Activated CD4-positive, alpha-beta memory T cell treated with anti-CD3 and anti-CD28 coated beads, Interleukin-2, amount 10 ng/mL, durations not matched to agents 7 days and 5 days (primary cell): Measurements from ENCODE around the gene P2RY6. TPM values are rescaled to one million over a fixed set of nuclear protein-coding genes. Genes with fewer than 3 reads are reported as not detected.

Source experiments
- CTCF ChIA-PET: fragments of 350-600 bp; sonication (Branson Sonifier 250); formaldehyde crosslinking; loops from one replicate; lab custom pipeline; 2021; ENCODE audit warnings: antibody characterized with exemption, inconsistent platforms; lab: Charles Lee
- POLR2A ChIA-PET: fragments of 350-600 bp; sonication (Branson Sonifier 250); formaldehyde crosslinking; loops from one replicate; lab custom pipeline; 2021; ENCODE audit warnings: antibody characterized with exemption; lab: Charles Lee
- DNase-seq: peaks from one replicate; pipeline ENCODE4 v3.0.0-alpha.2; 2020
- H3K27ac Mint-ChIP-seq: one replicate; pipeline ENCODE4 v1.8.0; 2021; ENCODE audit warnings: mild to moderate bottlenecking, mixed read lengths
- H3K27me3 Mint-ChIP-seq: one replicate; pipeline ENCODE4 v1.8.0; 2021; ENCODE audit warnings: mixed read lengths
- H3K36me3 Mint-ChIP-seq: one replicate; pipeline ENCODE4 v1.8.0; 2021; ENCODE audit warnings: low read depth, mixed read lengths
- H3K4me1 Mint-ChIP-seq: one replicate; pipeline ENCODE4 v1.8.0; 2021; ENCODE audit warnings: mixed read lengths
- H3K4me3 Mint-ChIP-seq: one replicate; pipeline ENCODE4 v1.8.0; 2021; ENCODE audit warnings: mild to moderate bottlenecking, mixed read lengths
- H3K9me3 Mint-ChIP-seq: one replicate; pipeline ENCODE4 v1.8.0; 2021; ENCODE audit warnings: mixed read lengths
- total RNA-seq, 2 experiments: library from RNA; stranded (reverse); gene quantifications; one replicate each; pipeline ENCODE4 v1.2.3, GENCODE V29; 2021

The P2RY6 gene
- total RNA-seq, 2 experiments from 2014 or later = not detected

DNA sequence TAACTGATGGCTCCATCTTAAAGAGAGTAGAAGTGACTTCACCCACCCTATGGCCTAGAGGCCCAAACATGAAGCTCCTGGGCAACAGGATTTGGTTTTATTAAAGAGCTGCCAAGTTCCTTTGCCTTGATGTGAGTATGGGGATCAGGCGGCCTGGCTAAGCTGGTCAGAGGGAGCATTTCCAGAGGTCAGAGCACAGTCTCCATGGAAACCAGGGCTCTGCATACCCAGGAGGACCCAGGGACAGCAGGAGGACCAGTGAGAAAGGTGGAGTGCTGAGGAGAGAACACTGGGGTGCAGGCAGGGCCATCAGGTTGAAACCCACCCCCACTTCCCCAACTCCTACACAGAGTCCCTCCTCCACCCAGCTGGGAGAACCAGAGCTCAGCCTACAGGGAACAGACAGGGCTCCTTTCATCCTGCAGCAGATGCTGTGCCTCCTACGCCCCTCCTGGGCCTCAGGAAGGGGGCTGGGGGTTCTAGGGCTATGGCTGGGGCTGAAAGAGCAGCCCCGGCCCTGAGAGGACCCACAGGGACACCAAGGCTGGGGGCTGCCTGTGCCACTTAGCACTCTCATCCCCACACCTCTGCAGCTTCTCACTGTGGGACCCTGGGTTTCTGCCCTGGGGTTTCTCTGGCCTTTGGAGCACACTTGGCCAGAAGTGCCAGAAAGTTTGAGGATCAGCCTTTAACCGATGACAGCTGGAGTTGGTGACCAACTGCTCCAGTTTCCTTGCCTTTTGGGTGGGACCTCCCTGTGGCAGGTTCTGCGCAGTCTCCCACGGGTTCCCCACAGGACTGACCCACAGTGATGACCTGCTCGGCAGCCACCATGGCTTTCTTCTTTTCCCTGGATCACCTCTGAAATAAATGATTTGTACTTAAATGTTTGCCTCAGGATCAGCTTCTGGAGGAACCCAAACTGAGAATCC is 13.8 kb upstream of the P2RY6 start:
- ChIA-PET POLR2A (no interaction called here), CTCF (interaction anchor here (1.6 kb wide), 1 partner anchor 16 kb away, joined by 6 read pairs; no protein-coding TSS in a partner anchor)
- Mint-ChIP-seq H3K36me3 (no peaks in the 10 kb centered on the region), H3K9me3 (no peaks in the 10 kb centered on the region), H3K4me1 (no peaks in the 10 kb centered on the region), H3K4me3 (no peak overlapping the region), H3K27ac (no peak overlapping the region), H3K27me3 (peaks cover 18% of the 10 kb centered on the region)
- no peak for DNase-seq

- Mint-ChIP-seq H3K36me3 (no peaks in the 10 kb centered on the region), H3K9me3 (no peaks in the 10 kb centered on the region), H3K27ac (no peak overlapping the region), H3K4me3 (no peak overlapping the region), H3K27me3 (peaks cover 23% of the 10 kb centered on the region), H3K4me1 (no peaks in the 10 kb centered on the region)
- DNase-seq = no peak
- CTCF ChIA-PET = no interaction called here
- POLR2A ChIA-PET = no interaction called here
These were observed 12.6 kb upstream of the P2RY6 start for GRCh38 chr11:73259406-73260126.

- no peaks in the 10 kb centered on the region for H3K4me1 Mint-ChIP-seq
- no peak overlapping the region for H3K27ac Mint-ChIP-seq
These were observed 12.0 kb upstream of the P2RY6 start for GRCh38 chr11:73260127-73260457.

DNA sequence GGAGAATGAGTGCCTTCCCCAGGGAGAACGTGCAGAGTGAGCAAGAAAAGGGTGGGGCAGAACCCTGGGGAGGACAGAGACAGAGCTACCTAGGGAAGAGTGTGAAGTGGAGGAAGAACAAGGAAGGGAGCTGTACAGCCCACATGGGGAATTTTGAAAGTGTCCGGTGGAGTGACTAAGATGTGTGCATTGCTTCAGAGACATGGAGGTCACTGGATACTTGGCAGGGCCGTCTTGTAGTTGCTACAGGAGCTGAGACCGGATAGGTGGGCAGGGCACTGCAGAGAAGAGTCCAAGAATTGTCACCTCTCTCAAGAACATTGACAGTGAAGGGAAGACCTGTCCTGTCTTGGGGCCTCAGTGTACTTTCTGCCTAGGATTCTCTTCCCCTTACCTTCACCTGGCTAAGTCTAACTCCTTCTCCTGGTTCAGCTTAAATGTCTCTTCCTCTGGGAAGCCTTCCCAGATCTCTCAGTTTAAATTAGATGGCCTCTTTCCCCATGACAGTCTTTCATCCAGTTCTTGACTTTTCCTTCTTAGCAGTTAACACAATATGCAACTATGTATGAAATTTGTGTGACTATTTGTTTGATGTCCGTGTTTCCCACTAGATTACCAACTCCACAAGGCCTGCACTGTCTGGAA is 9.2 kb upstream of the P2RY6 start:
- Mint-ChIP-seq H3K27ac (no peak overlapping the region), H3K4me3 (no peak overlapping the region), H3K9me3 (no peaks in the 10 kb centered on the region), H3K4me1 (no peaks in the 10 kb centered on the region), H3K27me3 (peaks cover 40% of the 10 kb centered on the region), H3K36me3 (no peaks in the 10 kb centered on the region)
- CTCF ChIA-PET = interaction anchor here (0.8 to 1.2 kb wide), 4 partner anchors 11 to 27 kb away, joined by 3 to 4 read pairs (median 3); no protein-coding TSS in a partner anchor
- POLR2A ChIA-PET = no interaction called here
- DNase-seq = no peak

More at GRCh38 chr11:73260127-73260457, 12.0 kb upstream of the P2RY6 start:
- POLR2A ChIA-PET = no interaction called here
- Mint-ChIP-seq H3K9me3 (no peaks in the 10 kb centered on the region), H3K36me3 (no peaks in the 10 kb centered on the region), H3K27me3 (peaks cover 28% of the 10 kb centered on the region), H3K4me3 (no peak overlapping the region)
- CTCF ChIA-PET = no interaction called here
- DNase-seq = no peak

- peaks cover 40% of the 10 kb centered on the region for H3K27me3 Mint-ChIP-seq
- no peak overlapping the region for H3K27ac Mint-ChIP-seq
- H3K4me3 Mint-ChIP-seq = no peak overlapping the region
- ChIA-PET POLR2A (no interaction called here), CTCF (interaction anchor here (0.8 kb wide), 1 partner anchor 27 kb away, joined by 3 read pairs; no protein-coding TSS in a partner anchor)
- H3K4me1 Mint-ChIP-seq = no peaks in the 10 kb centered on the region
- no peaks in the 10 kb centered on the region for H3K9me3 Mint-ChIP-seq
- H3K36me3 Mint-ChIP-seq = no peaks in the 10 kb centered on the region
- no peak for DNase-seq
These were observed 8.5 kb upstream of the P2RY6 start for GRCh38 chr11:73263640-73264039.

GRCh38 chr11:73265278-73265810 is 6.8 kb upstream of the P2RY6 start:
- no peak overlapping the region for H3K27ac Mint-ChIP-seq
- H3K36me3 Mint-ChIP-seq = no peaks in the 10 kb centered on the region
- no peaks in the 10 kb centered on the region for H3K4me1 Mint-ChIP-seq
- CTCF ChIA-PET = no interaction called here
- no peak overlapping the region for H3K4me3 Mint-ChIP-seq
- no peaks in the 10 kb centered on the region for H3K9me3 Mint-ChIP-seq
- peaks cover 38% of the 10 kb centered on the region for H3K27me3 Mint-ChIP-seq
- POLR2A ChIA-PET = no interaction called here
- no peak for DNase-seq

DNA sequence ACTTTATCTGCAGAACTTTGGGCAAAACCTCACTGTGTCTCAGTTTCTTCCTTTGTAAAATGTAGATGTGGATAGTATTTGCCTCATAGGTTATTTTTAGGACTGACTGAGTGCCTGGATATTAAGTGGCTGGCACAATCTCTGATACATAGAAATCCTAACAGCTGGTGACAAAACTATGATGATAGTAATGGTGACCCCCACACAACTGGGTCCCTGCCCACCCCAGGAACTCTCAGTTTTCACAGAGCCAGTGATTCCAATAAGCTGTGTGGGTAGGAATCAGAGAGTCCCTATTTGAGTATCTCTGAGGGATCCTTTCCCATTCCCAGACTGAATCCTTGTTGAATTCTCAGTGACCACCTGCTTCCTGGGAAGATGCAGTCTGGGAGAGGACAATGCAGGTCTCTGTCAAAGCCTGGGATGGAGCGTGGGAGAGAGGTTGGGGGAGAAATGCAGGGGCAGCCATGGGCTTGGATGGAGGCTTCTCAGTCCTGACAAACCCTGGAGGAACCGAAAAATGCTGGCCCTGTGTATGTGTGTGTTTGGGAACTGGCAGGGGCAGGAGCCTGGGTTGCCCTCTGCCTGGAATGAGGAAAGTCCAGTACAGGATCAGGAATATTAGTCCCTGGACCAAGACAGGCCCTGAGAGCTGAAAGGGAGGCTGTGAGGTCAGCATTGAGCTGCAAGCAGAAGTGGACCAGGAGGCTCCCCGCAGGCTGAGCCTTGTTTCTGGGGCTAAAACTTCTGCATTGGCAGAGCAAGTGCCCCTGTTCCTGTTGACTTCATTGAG is 6.1 kb upstream of the P2RY6 start:
- CTCF ChIA-PET = no interaction called here
- H3K9me3 Mint-ChIP-seq = no peaks in the 10 kb centered on the region
- H3K4me3 Mint-ChIP-seq = no peak overlapping the region
- peaks cover 38% of the 10 kb centered on the region for H3K27me3 Mint-ChIP-seq
- H3K36me3 Mint-ChIP-seq = no peaks in the 10 kb centered on the region
- no peak overlapping the region for H3K27ac Mint-ChIP-seq
- POLR2A ChIA-PET = no interaction called here
- no peaks in the 10 kb centered on the region for H3K4me1 Mint-ChIP-seq
- no peak for DNase-seq

DNA sequence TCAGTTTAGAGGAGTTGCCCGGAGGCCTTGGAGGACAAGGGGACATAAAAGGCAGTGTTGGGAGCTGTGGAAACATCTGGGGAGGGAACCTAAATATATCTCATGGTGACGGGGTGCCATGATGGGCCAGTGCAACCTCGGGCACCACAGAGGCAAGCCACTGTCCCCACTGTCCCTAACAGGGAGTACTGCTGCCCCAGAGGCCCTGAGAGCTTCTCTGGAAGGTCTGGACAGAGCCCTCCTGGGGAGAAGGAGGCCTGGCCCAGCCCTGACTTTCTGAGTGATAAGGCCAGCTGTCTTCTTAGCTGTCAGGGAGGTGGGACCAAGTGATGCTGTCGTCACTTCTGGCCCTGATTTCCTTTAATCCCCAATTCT is 5.5 kb upstream of the P2RY6 start:
- H3K27ac Mint-ChIP-seq = no peak overlapping the region
- ChIA-PET CTCF (no interaction called here), POLR2A (no interaction called here)
- no peak overlapping the region for H3K4me3 Mint-ChIP-seq
- no peaks in the 10 kb centered on the region for H3K4me1 Mint-ChIP-seq
- no peak for DNase-seq
- peaks cover 38% of the 10 kb centered on the region for H3K27me3 Mint-ChIP-seq
- no peaks in the 10 kb centered on the region for H3K36me3 Mint-ChIP-seq
- H3K9me3 Mint-ChIP-seq = no peaks in the 10 kb centered on the region

GRCh38 chr11:73267122-73267846 is 4.9 kb upstream of the P2RY6 start:
- peaks cover 33% of the 10 kb centered on the region for H3K27me3 Mint-ChIP-seq
- H3K27ac Mint-ChIP-seq = no peak overlapping the region
- no peaks in the 10 kb centered on the region for H3K4me1 Mint-ChIP-seq
- no peaks in the 10 kb centered on the region for H3K36me3 Mint-ChIP-seq
- peak; percentile 9 for DNase-seq
- ChIA-PET CTCF (interaction anchor here (1.8 kb wide), 1 partner anchor 69 kb away, joined by 7 read pairs; no protein-coding TSS in a partner anchor), POLR2A (interaction anchor here (0.5 kb wide), 1 partner anchor 548 kb away, joined by 3 read pairs; no protein-coding TSS in a partner anchor)
- no peaks in the 10 kb centered on the region for H3K9me3 Mint-ChIP-seq
- H3K4me3 Mint-ChIP-seq = no peak overlapping the region

GRCh38 chr11:73267906-73268540 is 4.1 kb upstream of the P2RY6 start:
- no peak overlapping the region for H3K27ac Mint-ChIP-seq
- ChIA-PET POLR2A (interaction anchor here (0.5 kb wide), 1 partner anchor 549 kb away, joined by 3 read pairs; no protein-coding TSS in a partner anchor), CTCF (interaction anchor here (1.1 to 1.8 kb wide), 2 partner anchors 25 to 68 kb away, joined by 3 to 7 read pairs; no protein-coding TSS in a partner anchor)
- no peak for DNase-seq
- H3K9me3 Mint-ChIP-seq = no peaks in the 10 kb centered on the region
- H3K4me3 Mint-ChIP-seq = no peak overlapping the region
- peaks cover 27% of the 10 kb centered on the region for H3K27me3 Mint-ChIP-seq
- no peaks in the 10 kb centered on the region for H3K36me3 Mint-ChIP-seq
- H3K4me1 Mint-ChIP-seq = no peaks in the 10 kb centered on the region

- Mint-ChIP-seq H3K4me1 (no peaks in the 10 kb centered on the region), H3K4me3 (no peak overlapping the region), H3K27me3 (peaks cover 21% of the 10 kb centered on the region), H3K9me3 (no peaks in the 10 kb centered on the region), H3K27ac (no peak overlapping the region), H3K36me3 (no peaks in the 10 kb centered on the region)
- ChIA-PET POLR2A (interaction anchor here (1.3 kb wide), 1 partner anchor 83 kb away, joined by 4 read pairs; no protein-coding TSS in a partner anchor), CTCF (interaction anchor here (1.1 to 1.8 kb wide), 2 partner anchors 26 to 67 kb away, joined by 3 to 7 read pairs; no protein-coding TSS in a partner anchor)
- no peak for DNase-seq
These were observed 3.4 kb upstream of the P2RY6 start for GRCh38 chr11:73268671-73269271.
